Panc1 (cell line): ENCODE results near the gene PTPN22. TPM values are rescaled to one million over a fixed set of nuclear protein-coding genes. Genes with fewer than 3 reads are reported as not detected.

Experiments used
- ATAC-seq: fragments of 200-7000 bp; cut with Tn5 transposase; 2 replicates; pipeline ENCODE4 v1.9.1; 2020; ENCODE audit warnings: mild to moderate bottlenecking, moderate library complexity
- Bru-seq: library from RNA; stranded (reverse); fragments of 400-500 nt; gene quantifications from one replicate; lab custom pipeline; 2021; lab: Mats Ljungman, UMichigan
- BruChase-seq, 2 experiments: library from RNA; stranded (reverse); fragments of 400-500 nt; gene quantifications; one replicate each; lab custom pipeline; 2021; lab: Mats Ljungman, UMichigan
- BruUV-seq: library from RNA; stranded (reverse); fragments of 400-500 nt; replicated peaks from 2 replicates; lab custom pipeline; 2021; lab: Mats Ljungman, UMichigan
- CTCF ChIA-PET: fragments of 300-600 bp; sonication (Branson Sonifier 250); formaldehyde crosslinking; loops from one replicate; lab custom pipeline; 2022; ENCODE audit warnings: antibody characterized with exemption; lab: Charles Lee
- POLR2A ChIA-PET: fragments of 300-600 bp; sonication (Branson Sonifier 250); formaldehyde crosslinking; loops from one replicate; lab custom pipeline; 2022; ENCODE audit warnings: antibody characterized with exemption; lab: Charles Lee
- DNase-seq: peaks from one replicate; pipeline ENCODE4 v3.0.0-alpha.2; 2010; ENCODE audit warnings: low read depth, low spot score
- H3K27ac ChIP-seq: 2 replicates; pipeline ENCODE4 v1.5.1; 2011; ENCODE audit warnings: mild to moderate bottlenecking, low read length, inconsistent platforms
- H3K27me3 ChIP-seq: fragments of 200-500 bp; sonication (Bioruptor generic); 2 replicates; pipeline ENCODE4 v1.6.0; 2014; ENCODE audit warnings: low read length, inconsistent platforms; ENCODE audit not compliant: control insufficient read depth, insufficient read depth
- H3K36me3 ChIP-seq: fragments of 200-500 bp; sonication (Bioruptor generic); 2 replicates; pipeline ENCODE4 v1.5.1; 2014; ENCODE audit warnings: inconsistent platforms, mild to moderate bottlenecking, low read length, moderate library complexity; ENCODE audit not compliant: control insufficient read depth, insufficient read depth
- H3K4me1 ChIP-seq: 2 replicates; pipeline ENCODE4 v1.5.1; 2011; ENCODE audit warnings: inconsistent platforms, mild to moderate bottlenecking, low read length, moderate library complexity; ENCODE audit not compliant: control insufficient read depth, insufficient read depth
- H3K4me3 ChIP-seq, 2 experiments: 2 replicates each; pipeline ENCODE4 v1.5.1; 2011 to 2012; ENCODE audit warnings: low read depth in 2 of 2, low read length in 2 of 2, mild to moderate bottlenecking in 2 of 2, inconsistent platforms in 1 of 2, moderate library complexity in 1 of 2
- H3K9me3 ChIP-seq: fragments of 200-500 bp; sonication (Bioruptor generic); 2 replicates; pipeline ENCODE4 v1.5.1; 2014; ENCODE audit warnings: low read depth, mild to moderate bottlenecking, inconsistent platforms, low read length, moderate library complexity; ENCODE audit not compliant: control insufficient read depth, insufficient read depth
- POLR2AphosphoS5 ChIP-seq: IDR thresholded peaks from 2 replicates; pipeline ENCODE4 v1.6.1; 2012; ENCODE audit warnings: mild to moderate bottlenecking, low read depth, low read length, moderate library complexity
- SIN3A ChIP-seq: IDR thresholded peaks from 2 replicates; pipeline ENCODE4 v1.6.1; 2012; ENCODE audit warnings: low read depth, mild to moderate bottlenecking, low read length, moderate library complexity, borderline replicate concordance; ENCODE audit not compliant: insufficient read depth
- TCF7L2 ChIP-seq: IDR thresholded peaks from 2 replicates; pipeline ENCODE4 v1.6.1; 2011; ENCODE audit warnings: mild to moderate bottlenecking, low read depth, low read length, inconsistent platforms
- in situ Hi-C: cut with HindIII; loops from 2 replicates; pipeline ENCODE4 v1.10.0; 2016; ENCODE audit warnings: low sequenced_read_pairs, low pct_unique_long_range_greater_than_20kb
- intact Hi-C: fragments of 100-400 bp; cut with micrococcal nuclease; formaldehyde crosslinking; loops from one replicate; pipeline ENCODE4 v1.10.0; 2022; ENCODE audit not compliant: unreplicated experiment
- long read RNA-seq: library from polyadenylated mRNA; unstranded; transcript quantifications from one replicate; pipeline ENCODE4 v2.0.0, GENCODE V29; 2021; ENCODE audit not compliant: unreplicated experiment
- polyA plus RNA-seq: library from polyadenylated mRNA; unstranded; fragments of >200 nt; gene quantifications from one replicate; pipeline ENCODE4 v1.2.1, GENCODE V29; 2012; ENCODE audit warnings: missing spikeins; ENCODE audit not compliant: insufficient read length
- total RNA-seq: library from RNA; stranded (reverse); gene quantifications from one replicate; pipeline ENCODE4 v1.2.1, GENCODE V29; 2021; ENCODE audit not compliant: unreplicated experiment
- TF ChIP-seq, protein P1 (sequence below): fragments of 450-650 bp; IDR thresholded peaks from 2 replicates; pipeline ENCODE4 v1.5.1; 2017; ENCODE audit warnings: mild to moderate bottlenecking
- TF ChIP-seq, protein P2 (sequence below), 2 experiments: IDR thresholded peaks; 2 replicates each; pipeline ENCODE4 v1.6.1; 2011 to 2012; ENCODE audit warnings: low read depth in 2 of 2, control low read depth in 1 of 2, low read length in 1 of 2, mild to moderate bottlenecking in 1 of 2, moderate library complexity in 1 of 2; ENCODE audit not compliant: insufficient read depth in 1 of 2

The PTPN22 gene
- total RNA-seq: not detected
- polyA plus RNA-seq: not detected
- Bru-seq, nascent RNA: percentile 14 among the genes with signal in this experiment
- percentile 16 among the genes with signal in this experiment for BruChase-seq, experiment 1, labeled RNA remaining after a 2-hour chase
- percentile 10 among the genes with signal in this experiment for BruChase-seq, experiment 2, labeled RNA remaining after a 6-hour chase
- long read RNA-seq: 0 reads

DNA sequence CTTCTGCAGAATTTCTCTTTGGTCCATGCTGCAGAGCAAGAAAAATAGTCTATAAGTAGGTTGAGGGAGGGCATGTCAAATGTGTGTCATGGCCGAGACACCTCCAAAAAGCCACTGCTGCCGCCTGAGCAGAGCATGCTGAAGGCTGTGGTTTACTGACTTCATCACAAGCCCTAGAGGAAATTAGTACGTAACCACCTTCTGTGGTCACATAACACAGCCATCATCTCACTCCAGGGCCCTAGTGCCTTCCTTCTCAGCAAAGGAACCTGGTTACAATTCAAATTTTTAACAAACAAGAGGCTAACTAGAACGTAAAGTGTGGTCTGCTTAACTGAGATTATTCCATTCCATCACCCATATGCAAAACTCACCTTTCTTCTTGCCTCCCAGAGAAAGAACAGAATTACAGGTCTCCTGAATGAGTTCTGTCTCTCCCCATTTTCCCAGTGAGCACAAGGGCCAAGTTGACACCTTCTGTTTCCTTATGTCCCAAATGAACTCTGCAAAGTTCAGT is at the start of gene PTPN22:
PTPN22 (minus strand) TSS at position 116 of the 517 bp plus-strand sequence.
- Histone ChIP-seq H3K27ac (no peak within 1 kb of the TSS), H3K27me3 (no peaks in the 10 kb centered on the region), H3K9me3 (no peaks in the 10 kb centered on the region), H3K4me3 (no peak within 1 kb of the TSS), H3K36me3 (no peaks in the 10 kb centered on the region), H3K4me1 (no peaks in the 10 kb centered on the region)
- ATAC-seq: no peak
- in situ Hi-C loops: no loop called here
- no TSS peak for BruUV-seq
- intact Hi-C loops: no loop called here
- no peak for DNase-seq
- ChIA-PET CTCF (no interaction called here), POLR2A (no interaction called here)
- TF ChIP-seq SIN3A (no peak), POLR2AphosphoS5 (no peak), TCF7L2 (no peak)
- TF ChIP-seq, protein P1, sequence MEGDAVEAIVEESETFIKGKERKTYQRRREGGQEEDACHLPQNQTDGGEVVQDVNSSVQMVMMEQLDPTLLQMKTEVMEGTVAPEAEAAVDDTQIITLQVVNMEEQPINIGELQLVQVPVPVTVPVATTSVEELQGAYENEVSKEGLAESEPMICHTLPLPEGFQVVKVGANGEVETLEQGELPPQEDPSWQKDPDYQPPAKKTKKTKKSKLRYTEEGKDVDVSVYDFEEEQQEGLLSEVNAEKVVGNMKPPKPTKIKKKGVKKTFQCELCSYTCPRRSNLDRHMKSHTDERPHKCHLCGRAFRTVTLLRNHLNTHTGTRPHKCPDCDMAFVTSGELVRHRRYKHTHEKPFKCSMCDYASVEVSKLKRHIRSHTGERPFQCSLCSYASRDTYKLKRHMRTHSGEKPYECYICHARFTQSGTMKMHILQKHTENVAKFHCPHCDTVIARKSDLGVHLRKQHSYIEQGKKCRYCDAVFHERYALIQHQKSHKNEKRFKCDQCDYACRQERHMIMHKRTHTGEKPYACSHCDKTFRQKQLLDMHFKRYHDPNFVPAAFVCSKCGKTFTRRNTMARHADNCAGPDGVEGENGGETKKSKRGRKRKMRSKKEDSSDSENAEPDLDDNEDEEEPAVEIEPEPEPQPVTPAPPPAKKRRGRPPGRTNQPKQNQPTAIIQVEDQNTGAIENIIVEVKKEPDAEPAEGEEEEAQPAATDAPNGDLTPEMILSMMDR: no peak
- TF ChIP-seq, protein P2, sequence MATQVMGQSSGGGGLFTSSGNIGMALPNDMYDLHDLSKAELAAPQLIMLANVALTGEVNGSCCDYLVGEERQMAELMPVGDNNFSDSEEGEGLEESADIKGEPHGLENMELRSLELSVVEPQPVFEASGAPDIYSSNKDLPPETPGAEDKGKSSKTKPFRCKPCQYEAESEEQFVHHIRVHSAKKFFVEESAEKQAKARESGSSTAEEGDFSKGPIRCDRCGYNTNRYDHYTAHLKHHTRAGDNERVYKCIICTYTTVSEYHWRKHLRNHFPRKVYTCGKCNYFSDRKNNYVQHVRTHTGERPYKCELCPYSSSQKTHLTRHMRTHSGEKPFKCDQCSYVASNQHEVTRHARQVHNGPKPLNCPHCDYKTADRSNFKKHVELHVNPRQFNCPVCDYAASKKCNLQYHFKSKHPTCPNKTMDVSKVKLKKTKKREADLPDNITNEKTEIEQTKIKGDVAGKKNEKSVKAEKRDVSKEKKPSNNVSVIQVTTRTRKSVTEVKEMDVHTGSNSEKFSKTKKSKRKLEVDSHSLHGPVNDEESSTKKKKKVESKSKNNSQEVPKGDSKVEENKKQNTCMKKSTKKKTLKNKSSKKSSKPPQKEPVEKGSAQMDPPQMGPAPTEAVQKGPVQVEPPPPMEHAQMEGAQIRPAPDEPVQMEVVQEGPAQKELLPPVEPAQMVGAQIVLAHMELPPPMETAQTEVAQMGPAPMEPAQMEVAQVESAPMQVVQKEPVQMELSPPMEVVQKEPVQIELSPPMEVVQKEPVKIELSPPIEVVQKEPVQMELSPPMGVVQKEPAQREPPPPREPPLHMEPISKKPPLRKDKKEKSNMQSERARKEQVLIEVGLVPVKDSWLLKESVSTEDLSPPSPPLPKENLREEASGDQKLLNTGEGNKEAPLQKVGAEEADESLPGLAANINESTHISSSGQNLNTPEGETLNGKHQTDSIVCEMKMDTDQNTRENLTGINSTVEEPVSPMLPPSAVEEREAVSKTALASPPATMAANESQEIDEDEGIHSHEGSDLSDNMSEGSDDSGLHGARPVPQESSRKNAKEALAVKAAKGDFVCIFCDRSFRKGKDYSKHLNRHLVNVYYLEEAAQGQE (IDR thresholded peaks at IDR 0.05; ENCODE audit: insufficient read depth in 1 of 2, low read depth in 2 of 2, low read length in 1 of 2): no peak

DNA sequence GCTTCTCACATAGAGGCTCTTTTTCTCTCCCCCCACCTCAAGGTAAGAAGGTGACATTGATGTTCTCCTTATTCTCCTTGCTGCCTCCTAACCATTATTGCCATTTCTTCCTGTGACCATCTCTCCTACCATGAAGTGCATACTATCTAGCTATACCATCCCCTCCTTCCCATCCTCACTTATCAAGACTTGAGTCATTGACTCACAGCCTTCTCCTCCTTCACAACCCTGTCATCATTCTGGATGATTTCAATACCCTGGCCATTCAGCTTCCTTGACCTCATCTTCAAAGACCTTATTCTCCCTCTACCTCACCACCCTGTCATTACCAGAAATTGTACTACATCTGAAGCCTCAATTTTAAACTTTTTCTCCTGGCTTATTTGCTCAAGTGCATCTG is 46.7 kb upstream of the PTPN22 start:
- BruUV-seq: no TSS peak
- H3K36me3 ChIP-seq: no peaks in the 10 kb centered on the region
- intact Hi-C loops: no loop called here
- in situ Hi-C loops: no loop called here
- TF ChIP-seq TCF7L2: no peak
- no peaks in the 10 kb centered on the region; the same call in 1 of the 2 replicates for H3K27me3 ChIP-seq
- H3K9me3 ChIP-seq: no peaks in the 10 kb centered on the region
- H3K27ac ChIP-seq: no peak overlapping the region
- DNase-seq (no peak), ATAC-seq (no peak)
- ChIA-PET CTCF (no interaction called here), POLR2A (no interaction called here)
- no peaks in the 10 kb centered on the region for H3K4me1 ChIP-seq
- no peak overlapping the region for H3K4me3 ChIP-seq

DNA sequence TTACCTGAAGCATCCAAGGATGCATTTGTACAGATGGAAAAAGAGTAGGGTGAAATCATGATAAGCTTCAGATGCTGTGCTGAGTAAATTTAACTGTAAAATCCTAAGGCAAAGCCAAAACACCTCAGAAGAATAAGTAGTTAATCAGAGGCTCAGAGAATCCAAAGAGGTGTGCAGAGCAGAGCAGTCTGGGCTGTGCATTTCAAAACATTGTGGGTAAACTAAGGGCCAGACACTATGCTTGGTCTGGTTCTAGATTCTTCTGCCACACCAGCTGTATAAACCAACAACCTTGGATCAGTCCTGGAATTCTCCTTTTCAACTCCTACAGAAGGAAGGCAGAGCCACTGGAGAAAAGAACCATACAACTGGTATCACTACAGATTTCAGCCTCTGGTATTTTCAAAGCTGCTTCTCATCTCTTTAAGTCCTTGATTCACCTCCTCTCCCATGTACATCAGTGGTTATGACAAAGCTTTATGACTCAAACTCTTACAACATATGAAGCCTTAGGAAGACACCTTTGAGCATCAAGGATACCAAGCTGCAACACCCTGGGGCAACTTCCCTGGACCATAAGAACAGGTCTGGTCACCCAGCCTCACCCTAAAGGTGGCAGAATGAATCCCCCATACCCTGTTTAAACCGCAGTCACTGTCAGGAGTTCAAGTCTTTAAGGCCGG is 46.0 kb upstream of the PTPN22 start:
- POLR2A ChIA-PET: no interaction called here
- Histone ChIP-seq H3K36me3 (no peaks in the 10 kb centered on the region), H3K27ac (no peak overlapping the region), H3K4me3 (no peak overlapping the region), H3K9me3 (no peaks in the 10 kb centered on the region), H3K27me3 (no peaks in the 10 kb centered on the region), H3K4me1 (no peaks in the 10 kb centered on the region)
- TF ChIP-seq POLR2AphosphoS5: no peak
- TF ChIP-seq, protein P2 (IDR thresholded peaks at IDR 0.05; ENCODE audit: insufficient read depth in 1 of 2, low read depth in 2 of 2, low read length in 1 of 2): no peak
- no peak for TF ChIP-seq SIN3A
- TF ChIP-seq, protein P1: no peak
- TF ChIP-seq TCF7L2: no peak
- ATAC-seq: no peak
- intact Hi-C loops (no loop called here), in situ Hi-C loops (no loop called here)
- no peak for DNase-seq
- CTCF ChIA-PET: no interaction called here
- BruUV-seq: no TSS peak
